GM18520 (cell line): Measurements from ENCODE around the gene NFASC.

Experiments
- ATAC-seq: cut with Tn5 transposase; IDR thresholded peaks from one replicate; pipeline ENCODE4 v1.9.1; 2021; ENCODE audit not compliant: unreplicated experiment

NFASC gene

DNA sequence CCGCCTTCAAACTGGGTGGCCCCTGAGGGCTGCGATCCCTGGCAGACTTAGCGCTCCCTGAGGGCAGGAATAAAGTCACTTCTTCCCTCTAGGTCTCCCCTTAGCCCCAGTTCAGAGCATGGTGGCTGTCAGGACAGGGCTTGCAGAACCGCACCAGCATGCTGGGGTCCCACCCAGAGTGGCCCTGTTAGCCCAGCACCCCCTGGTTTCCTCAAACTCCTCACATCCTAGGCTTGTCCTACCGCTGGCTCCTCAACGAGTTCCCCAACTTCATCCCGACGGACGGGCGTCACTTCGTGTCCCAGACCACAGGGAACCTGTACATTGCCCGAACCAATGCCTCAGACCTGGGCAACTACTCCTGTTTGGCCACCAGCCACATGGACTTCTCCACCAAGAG, 188.2 kb downstream of the NFASC start:
- ATAC-seq, result no peak

DNA sequence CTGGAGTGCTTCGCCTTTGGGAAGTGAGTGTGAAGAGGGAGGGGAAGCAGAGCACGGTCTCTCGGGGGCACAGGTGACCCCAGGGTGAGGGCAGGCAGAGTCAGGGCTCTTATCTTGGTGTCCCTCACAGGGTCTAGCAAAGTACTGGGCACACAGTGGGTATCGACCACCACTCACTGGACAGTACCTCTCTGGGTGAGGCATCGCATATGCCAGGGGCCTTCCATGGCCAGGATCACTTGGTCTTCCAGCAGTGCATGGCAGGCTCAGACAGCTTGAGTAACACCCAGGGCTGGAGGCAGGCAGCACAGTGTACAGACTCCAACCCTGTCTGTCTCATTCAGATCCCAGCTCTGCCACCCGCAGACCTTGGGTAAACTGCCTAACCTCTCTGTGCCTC, 189.0 kb downstream of the NFASC start:
- ATAC-seq, result no peak

DNA sequence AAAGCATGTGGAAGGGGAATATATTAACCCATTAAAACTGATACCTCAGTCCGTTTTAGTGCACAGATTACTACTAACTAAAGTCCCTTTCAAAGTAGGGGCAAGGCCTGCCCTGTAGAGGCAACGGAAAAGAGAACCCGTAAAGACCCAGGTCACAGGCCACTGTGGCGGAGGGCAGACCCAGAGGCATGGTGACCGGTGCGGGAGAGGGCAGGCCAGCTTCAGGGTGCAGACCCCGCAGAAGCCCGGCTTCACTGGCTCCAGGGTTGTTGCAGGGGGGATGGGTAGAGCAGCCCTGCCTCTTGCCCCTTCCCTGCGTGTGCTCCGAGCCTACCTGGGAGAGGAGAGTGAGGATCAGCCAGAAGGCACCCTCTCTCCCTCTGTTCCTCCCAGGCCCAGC, 190.1 kb downstream of the NFASC start:
- ATAC-seq, result no peak

DNA sequence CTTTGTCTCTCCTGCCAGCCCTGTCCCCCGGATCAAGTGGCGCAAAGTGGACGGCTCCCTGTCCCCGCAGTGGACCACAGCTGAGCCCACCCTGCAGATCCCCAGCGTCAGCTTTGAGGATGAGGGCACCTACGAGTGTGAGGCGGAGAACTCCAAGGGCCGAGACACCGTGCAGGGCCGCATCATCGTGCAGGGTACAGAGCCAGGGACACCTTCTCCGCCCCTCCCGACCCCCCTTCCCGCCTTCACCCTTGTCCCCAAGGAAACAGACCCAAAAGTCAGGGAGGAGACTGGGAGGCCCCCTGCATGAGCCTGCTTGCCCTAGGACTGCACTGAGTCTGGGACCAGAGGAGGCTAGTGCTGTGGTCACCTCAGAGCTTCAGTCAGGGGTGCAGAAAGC, 190.6 kb downstream of the NFASC start:
- no peak for ATAC-seq

DNA sequence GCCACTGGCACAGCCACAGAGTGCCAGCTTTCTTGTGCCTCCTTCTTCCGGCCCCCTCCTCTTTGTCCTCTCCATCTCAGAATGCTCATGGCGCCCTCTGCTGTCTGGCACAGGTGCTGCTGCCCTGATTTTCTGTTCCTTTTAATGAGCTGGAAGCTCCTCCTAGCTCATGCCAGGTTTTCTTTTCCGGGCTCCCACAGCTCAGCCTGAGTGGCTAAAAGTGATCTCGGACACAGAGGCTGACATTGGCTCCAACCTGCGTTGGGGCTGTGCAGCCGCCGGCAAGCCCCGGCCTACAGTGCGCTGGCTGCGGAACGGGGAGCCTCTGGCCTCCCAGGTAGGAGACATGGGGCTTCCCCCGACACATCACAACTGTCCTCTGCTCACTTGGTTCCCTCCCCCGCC, 191.0 kb downstream of the NFASC start:
- no peak for ATAC-seq

DNA sequence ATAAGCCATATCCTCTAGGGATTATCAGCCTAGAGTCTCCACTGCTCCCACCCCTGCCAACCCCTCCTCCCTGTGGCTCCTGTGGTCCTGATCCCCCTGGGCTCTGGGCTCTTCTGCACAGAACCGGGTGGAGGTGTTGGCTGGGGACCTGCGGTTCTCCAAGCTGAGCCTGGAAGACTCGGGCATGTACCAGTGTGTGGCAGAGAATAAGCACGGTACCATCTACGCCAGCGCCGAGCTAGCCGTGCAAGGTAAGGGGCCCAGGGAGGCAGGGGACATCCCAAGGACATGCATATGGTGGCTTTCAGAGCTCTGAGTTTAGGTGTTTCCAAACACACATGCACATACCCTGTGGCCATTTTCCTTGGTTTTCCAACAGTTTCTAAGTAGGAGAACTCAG, 191.7 kb downstream of the NFASC start:
- no peak for ATAC-seq

DNA sequence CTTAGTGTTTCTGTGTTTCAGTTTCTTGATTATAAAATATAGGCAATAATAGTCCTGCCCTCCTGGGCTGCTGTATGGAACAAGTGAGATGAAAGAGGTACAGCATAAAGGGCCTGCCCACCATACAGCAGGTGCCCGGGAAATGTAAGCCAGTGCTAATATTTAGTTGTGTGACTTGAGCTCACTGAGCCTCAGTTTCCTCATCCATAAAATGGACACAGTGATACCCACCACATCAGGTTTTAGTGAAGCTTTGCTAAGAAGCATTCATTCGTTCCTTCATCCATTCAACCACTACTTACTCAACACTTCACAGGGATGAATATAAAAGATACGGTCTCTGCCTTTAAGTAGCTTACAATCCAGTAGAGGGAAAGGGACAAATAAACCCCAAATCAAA, 192.2 kb downstream of the NFASC start:
- no peak for ATAC-seq

DNA sequence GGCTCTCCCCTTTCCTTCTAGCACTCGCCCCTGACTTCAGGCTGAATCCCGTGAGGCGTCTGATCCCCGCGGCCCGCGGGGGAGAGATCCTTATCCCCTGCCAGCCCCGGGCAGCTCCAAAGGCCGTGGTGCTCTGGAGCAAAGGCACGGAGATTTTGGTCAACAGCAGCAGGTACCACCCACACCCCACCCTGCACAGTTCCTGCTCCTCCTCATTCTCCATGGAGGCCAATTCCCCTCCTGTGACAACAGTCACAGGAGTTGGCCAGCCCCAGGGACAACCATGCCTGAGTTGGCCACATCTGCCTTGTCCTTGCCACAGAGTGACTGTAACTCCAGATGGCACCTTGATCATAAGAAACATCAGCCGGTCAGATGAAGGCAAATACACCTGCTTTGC, 193.6 kb downstream of the NFASC start:
- ATAC-seq, result no peak

DNA sequence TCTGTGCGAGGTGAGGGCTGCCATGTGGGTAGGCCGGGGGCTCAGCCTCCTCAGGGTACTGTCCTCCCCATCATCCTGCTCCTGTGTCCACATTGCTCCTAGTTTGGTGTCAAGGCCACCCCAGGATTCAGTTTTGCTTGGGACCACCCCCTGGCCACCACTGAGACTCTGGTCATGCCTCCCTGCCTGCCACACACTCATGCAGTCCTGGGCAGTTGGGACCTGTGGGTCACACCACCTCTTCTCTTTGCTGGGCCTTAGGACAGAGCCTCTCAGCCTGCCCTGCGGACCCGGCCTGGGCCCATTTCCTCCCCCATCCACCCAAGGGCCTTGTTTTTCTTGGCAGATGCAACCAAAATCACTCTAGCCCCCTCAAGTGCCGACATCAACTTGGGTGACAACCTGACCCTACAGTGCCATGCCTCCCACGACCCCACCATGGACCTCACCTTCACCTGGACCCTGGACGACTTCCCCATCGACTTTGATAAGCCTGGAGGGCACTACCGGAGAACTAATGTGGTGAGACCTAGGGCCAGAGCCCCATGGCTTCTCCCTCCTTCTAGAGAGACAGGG, 194.2 kb downstream of the NFASC start:
- ATAC-seq, result no peak

DNA sequence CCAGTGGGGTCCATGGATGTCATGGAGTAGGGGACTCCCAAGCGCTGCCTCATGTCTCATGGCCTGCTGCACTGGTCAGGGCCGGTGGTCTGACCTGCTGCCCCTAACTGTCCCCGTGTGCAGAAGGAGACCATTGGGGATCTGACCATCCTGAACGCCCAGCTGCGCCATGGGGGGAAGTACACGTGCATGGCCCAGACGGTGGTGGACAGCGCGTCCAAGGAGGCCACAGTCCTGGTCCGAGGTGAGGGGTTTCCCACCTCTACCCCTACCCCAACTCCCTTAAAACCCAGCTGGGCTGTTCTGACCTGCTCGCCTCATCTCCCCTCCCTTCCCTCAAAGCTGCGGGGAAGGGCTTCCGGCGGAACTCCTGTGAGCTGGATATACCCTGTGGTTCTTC, 195.0 kb downstream of the NFASC start:
- ATAC-seq, result no peak

DNA sequence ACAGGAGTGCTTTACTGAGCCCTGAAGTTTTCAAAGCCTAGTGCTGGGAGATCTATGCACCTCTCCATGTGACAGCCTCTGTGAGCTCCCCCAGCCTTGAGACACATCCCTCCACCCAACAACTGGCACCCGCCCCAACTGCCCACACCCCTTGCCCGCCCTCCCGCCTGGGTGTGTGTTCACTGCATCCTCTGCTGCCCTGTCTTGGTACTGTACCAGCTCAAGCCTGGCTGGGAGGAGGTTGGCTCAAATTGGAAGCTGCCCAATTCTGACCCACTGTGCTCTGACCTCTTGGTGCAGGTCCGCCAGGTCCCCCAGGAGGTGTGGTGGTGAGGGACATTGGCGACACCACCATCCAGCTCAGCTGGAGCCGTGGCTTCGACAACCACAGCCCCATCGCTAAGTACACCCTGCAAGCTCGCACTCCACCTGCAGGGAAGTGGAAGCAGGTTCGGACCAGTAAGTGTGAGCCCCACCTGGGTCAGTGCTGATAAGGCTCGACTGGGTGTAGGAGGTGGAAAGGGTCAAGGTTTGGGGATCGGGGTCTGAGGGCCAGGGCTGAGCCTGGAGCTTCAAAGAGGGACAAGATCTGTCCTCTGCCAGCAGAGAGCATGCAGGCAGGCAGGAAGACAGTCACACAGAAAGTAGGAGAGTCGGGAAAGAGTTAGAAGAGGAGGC, 195.6 kb downstream of the NFASC start:
- no peak for ATAC-seq

DNA sequence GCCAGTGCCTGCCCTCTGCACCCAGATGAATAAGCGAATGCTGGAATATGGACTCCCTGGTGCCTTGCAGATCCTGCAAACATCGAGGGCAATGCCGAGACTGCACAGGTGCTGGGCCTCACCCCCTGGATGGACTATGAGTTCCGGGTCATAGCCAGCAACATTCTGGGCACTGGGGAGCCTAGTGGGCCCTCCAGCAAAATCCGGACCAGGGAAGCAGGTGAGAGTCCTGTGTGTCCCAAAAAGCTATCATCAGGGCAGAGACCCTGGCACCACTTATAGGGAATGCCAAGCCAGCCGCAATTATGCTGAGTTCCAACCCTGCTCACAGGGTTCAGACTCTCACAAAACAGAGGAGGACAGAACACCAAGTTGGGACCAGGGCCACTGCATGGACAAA, 196.4 kb downstream of the NFASC start:
- ATAC-seq, result no peak

DNA sequence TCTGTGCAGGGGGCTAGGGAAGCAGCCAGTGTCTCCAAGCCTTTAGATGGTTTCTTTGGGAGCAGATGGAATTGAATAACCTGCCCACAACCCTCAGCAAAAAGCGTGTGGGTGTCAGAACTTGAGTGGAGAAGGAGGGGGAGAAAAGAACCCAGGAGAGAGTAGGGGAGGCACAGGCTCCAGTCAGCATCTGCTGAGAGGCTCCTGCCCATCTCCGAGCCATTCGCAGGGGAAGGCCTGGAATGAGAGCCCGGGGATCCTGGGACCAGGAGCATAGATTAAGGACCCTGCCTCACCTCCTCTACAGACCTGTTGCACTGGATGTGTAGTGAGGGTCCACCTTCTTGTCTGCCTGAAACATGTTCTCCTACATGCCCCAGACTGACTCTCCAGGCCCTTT, 197.3 kb downstream of the NFASC start:
- no peak for ATAC-seq

DNA sequence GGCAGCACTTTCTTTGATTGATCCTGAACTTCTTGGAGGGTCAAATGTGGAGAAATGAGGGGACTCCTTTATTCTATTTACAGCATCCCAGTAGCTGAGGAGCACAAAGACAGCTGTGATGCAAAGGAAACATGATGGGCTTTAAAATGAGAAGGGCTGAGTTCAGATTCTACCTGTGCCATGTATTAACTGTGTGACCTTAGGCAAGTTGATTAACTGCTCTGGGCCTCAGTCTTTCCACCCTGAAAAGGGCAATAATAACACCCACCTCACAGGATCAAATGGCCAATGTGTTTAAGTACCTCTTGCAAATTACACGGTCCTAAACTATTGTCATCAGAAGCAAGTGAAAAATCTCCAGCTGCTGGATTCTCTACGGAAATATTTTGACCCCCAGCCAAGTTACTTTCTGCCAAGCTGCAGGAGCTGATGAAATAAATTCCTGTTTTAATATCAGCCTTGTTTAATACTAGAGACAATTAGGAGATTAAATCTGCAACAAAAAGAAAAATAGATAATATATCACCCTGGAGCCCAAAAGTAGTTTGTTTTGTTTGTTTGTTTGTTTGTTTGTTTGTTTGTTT, 197.9 kb downstream of the NFASC start:
- no peak for ATAC-seq

DNA sequence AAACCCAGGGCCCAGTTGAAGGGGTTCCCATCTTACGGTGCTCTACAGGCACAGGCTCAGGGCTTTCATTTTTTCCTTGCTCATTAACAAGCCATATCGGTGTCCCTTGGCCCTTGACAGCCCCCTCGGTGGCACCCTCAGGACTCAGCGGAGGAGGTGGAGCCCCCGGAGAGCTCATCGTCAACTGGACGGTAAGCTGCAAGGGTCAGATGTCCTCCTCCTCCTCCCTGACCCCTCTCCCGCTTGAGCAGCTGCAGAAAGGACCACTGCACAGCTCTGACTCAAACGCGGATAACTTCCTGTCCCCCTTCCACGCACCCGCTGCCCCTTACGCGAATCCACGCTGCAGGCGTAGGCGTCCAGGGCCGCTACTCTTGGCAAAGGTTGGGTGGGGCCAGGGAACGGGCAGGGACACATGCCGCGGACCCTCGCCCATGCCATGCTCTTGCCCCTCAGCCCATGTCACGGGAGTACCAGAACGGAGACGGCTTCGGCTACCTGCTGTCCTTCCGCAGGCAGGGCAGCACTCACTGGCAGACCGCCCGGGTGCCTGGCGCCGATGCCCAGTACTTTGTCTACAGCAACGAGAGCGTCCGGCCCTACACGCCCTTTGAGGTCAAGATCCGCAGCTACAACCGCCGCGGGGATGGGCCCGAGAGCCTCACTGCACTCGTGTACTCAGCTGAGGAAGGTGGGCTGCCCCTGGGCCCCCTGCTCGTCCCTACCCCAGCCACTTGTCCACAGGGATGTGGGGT, 198.9 kb downstream of the NFASC start:
- no peak for ATAC-seq

DNA sequence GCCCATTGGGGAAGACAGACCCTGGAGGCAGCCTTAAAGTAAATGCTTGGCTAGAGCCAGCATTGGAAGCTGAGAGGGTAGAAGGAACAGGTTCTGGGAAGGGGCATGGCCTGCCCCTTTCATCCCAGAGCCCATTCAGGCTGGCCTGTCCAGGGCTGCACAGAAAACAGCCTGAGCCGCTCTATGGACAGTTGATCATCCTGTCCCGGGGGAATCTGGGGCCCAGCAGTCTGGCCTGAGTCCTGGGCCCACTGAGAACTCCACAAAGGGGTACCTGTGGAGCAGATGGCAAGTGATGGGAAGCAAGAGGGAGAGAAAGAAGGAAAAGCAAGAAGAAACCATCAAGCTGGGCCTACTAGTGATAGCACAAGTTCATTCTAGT, 200.4 kb downstream of the NFASC start:
- ATAC-seq, result no peak

DNA sequence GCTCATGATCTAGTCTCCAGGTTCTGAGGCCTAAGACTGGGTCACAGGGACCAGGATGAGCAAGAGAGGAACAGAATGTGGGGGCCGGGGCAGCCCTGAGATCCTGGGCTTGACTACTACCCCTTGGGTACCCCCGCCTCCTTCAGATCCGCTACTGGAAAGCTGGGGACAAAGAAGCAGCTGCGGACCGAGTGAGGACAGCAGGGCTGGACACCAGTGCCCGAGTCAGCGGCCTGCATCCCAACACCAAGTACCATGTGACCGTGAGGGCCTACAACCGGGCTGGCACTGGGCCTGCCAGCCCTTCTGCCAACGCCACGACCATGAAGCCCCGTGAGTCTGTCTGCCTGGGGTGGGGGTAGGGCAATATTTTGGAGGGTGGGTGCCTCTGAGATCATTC, 201.1 kb downstream of the NFASC start:
- no peak for ATAC-seq

DNA sequence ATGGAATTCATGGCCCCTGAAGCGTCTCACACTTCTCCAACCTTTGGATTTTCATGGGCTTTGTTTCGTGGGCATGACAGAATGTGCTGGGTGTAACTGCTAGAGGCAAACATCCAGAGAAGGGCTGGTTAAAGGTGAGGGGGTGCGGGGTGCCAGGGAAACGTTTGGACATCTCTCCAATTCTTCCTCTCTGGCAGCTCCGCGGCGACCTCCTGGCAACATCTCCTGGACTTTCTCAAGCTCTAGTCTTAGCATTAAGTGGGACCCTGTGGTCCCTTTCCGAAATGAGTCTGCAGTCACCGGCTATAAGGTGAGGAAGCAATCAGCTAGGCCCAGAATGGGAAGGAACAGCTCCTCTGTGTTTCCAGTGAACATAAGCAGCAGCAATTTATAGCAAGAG, 201.6 kb downstream of the NFASC start:
- no peak for ATAC-seq
